WTC11 (cell line): ENCODE results near the gene DIPK2A. TPM values are rescaled to one million over a fixed set of nuclear protein-coding genes. Genes with fewer than 3 reads are reported as not detected.

ENCODE experiments used
- ATAC-seq: fragments of 200-7000 bp; cut with Tn5 transposase; 2 replicates; pipeline ENCODE4 v1.10.0; 2021; ENCODE audit warnings: mild to moderate bottlenecking, moderate library complexity
- CTCF ChIA-PET: fragments of 300-600 bp; sonication (Branson Sonifier 250); formaldehyde crosslinking; loops from one replicate; lab custom pipeline; 2021; ENCODE audit warnings: antibody characterized with exemption; lab: Charles Lee
- POLR2A ChIA-PET: fragments of 350-600 bp; sonication (Branson Sonifier 250); formaldehyde crosslinking; loops from one replicate; lab custom pipeline; 2021; ENCODE audit warnings: antibody characterized with exemption; lab: Charles Lee
- DNase-seq: peaks from one replicate; pipeline ENCODE4 v3.0.0; 2021; ENCODE audit warnings: low spot score
- H3K27ac Mint-ChIP-seq: 2 replicates; pipeline ENCODE4 v1.8.0; 2021; ENCODE audit warnings: mixed read lengths
- H3K27me3 Mint-ChIP-seq: 2 replicates; pipeline ENCODE4 v1.8.0; 2021; ENCODE audit warnings: low read depth, mild to moderate bottlenecking, moderate library complexity, mixed read lengths
- H3K36me3 Mint-ChIP-seq: 2 replicates; pipeline ENCODE4 v1.8.0; 2021; ENCODE audit warnings: mixed read lengths
- H3K4me1 Mint-ChIP-seq: 2 replicates; pipeline ENCODE4 v1.8.0; 2022; ENCODE audit warnings: mixed read lengths
- H3K4me3 Mint-ChIP-seq: 2 replicates; pipeline ENCODE4 v1.8.0; 2021; ENCODE audit warnings: mild to moderate bottlenecking, moderate library complexity, mixed read lengths
- H3K9me3 Mint-ChIP-seq: 2 replicates; pipeline ENCODE4 v1.8.0; 2021; ENCODE audit warnings: mixed read lengths
- EMX1 ChIP-seq: fragments of 250-450 bp; sonication (Bioruptor Pico); IDR thresholded peaks from 2 replicates; pipeline ENCODE4 v1.8.0; 2021; ENCODE audit warnings: mild to moderate bottlenecking
- ESRRA ChIP-seq: sonication (generic); formaldehyde crosslinking; IDR thresholded peaks from 2 replicates; pipeline ENCODE4 v1.8.1; 2022; ENCODE audit warnings: mild to moderate bottlenecking, missing genetic modification reagents, borderline replicate concordance
- FOXK1 ChIP-seq: sonication (generic); formaldehyde crosslinking; IDR thresholded peaks from 2 replicates; pipeline ENCODE4 v1.8.0; 2022; ENCODE audit warnings: mild to moderate bottlenecking, moderate library complexity, missing genetic modification reagents
- HMGA2 ChIP-seq: fragments of 250-450 bp; sonication (Bioruptor Pico); IDR thresholded peaks from 2 replicates; pipeline ENCODE4 v1.4.0; 2021; ENCODE audit warnings: mild to moderate bottlenecking, moderate library complexity
- JUN ChIP-seq: sonication (generic); formaldehyde crosslinking; IDR thresholded peaks from 2 replicates; pipeline ENCODE4 v1.8.0; 2023; ENCODE audit warnings: mild to moderate bottlenecking, missing genetic modification reagents
- KAT7 ChIP-seq: sonication (generic); formaldehyde crosslinking; IDR thresholded peaks from 2 replicates; pipeline ENCODE4 v1.8.1; 2023; ENCODE audit warnings: missing genetic modification reagents, mild to moderate bottlenecking, borderline replicate concordance
- NR2C2 ChIP-seq: sonication (generic); formaldehyde crosslinking; IDR thresholded peaks from 2 replicates; pipeline ENCODE4 v1.8.0; 2022; ENCODE audit warnings: mild to moderate bottlenecking, missing genetic modification reagents
- OVOL2 ChIP-seq: fragments of 250-450 bp; sonication (Bioruptor Pico); IDR thresholded peaks from 2 replicates; pipeline ENCODE4 v1.9.0; 2021; ENCODE audit warnings: mild to moderate bottlenecking, borderline replicate concordance
- SMAD3 ChIP-seq: sonication (generic); formaldehyde crosslinking; IDR thresholded peaks from 2 replicates; pipeline ENCODE4 v1.8.0; 2022; ENCODE audit warnings: missing genetic modification reagents, mild to moderate bottlenecking, borderline replicate concordance
- TEAD4 ChIP-seq: sonication (generic); formaldehyde crosslinking; IDR thresholded peaks from 2 replicates; pipeline ENCODE4 v1.8.0; 2022; ENCODE audit warnings: mild to moderate bottlenecking, missing genetic modification reagents
- TP53 ChIP-seq: sonication (generic); formaldehyde crosslinking; IDR thresholded peaks from 2 replicates; pipeline ENCODE4 v1.8.1; 2023; ENCODE audit warnings: mild to moderate bottlenecking, missing genetic modification reagents
- ZNF138 ChIP-seq: sonication (generic); formaldehyde crosslinking; conservative IDR thresholded peaks from 2 replicates; pipeline ENCODE4 v1.8.1; 2022; ENCODE audit warnings: mild to moderate bottlenecking, moderate library complexity, missing genetic modification reagents
- ZNF263 ChIP-seq: sonication (generic); formaldehyde crosslinking; IDR thresholded peaks from 2 replicates; pipeline ENCODE4 v1.8.1; 2022; ENCODE audit warnings: low read depth, mild to moderate bottlenecking, moderate library complexity, missing genetic modification reagents
- ZNF671 ChIP-seq: fragments of 250-450 bp; sonication (Bioruptor Pico); IDR thresholded peaks from 2 replicates; pipeline ENCODE4 v1.8.0; 2021; ENCODE audit warnings: mild to moderate bottlenecking
- total RNA-seq: library from RNA; stranded (reverse); gene quantifications from 3 replicates; pipeline ENCODE4 v1.2.3, GENCODE V29; 2021
- TF ChIP-seq, protein P1 (sequence below): sonication (generic); formaldehyde crosslinking; IDR thresholded peaks from 2 replicates; pipeline ENCODE4 v1.8.1; 2022; ENCODE audit warnings: mild to moderate bottlenecking, moderate library complexity, missing genetic modification reagents
- TF ChIP-seq, protein P2 (sequence below): sonication (generic); formaldehyde crosslinking; IDR thresholded peaks from 2 replicates; pipeline ENCODE4 v1.8.1; 2023; ENCODE audit warnings: mild to moderate bottlenecking, missing genetic modification reagents, moderate library complexity
- TF ChIP-seq, protein P3 (sequence below): sonication (generic); formaldehyde crosslinking; IDR thresholded peaks from 2 replicates; pipeline ENCODE4 v1.8.1; 2023; ENCODE audit warnings: mild to moderate bottlenecking, missing genetic modification reagents
- TF ChIP-seq, protein P4 (sequence below): sonication (generic); formaldehyde crosslinking; conservative IDR thresholded peaks from 2 replicates; pipeline ENCODE4 v1.8.1; 2023; ENCODE audit warnings: mild to moderate bottlenecking, low read depth, missing genetic modification reagents, moderate library complexity
- TF ChIP-seq, protein P5 (sequence below): sonication (generic); formaldehyde crosslinking; IDR thresholded peaks from 2 replicates; pipeline ENCODE4 v1.8.1; 2023; ENCODE audit warnings: mild to moderate bottlenecking, missing genetic modification reagents, moderate library complexity
- TF ChIP-seq, protein P6 (sequence below): sonication (generic); formaldehyde crosslinking; conservative IDR thresholded peaks from 2 replicates; pipeline ENCODE4 v1.8.1; 2022; ENCODE audit warnings: mild to moderate bottlenecking, missing genetic modification reagents

DIPK2A gene
- total RNA-seq, 1 experiment from 2014 or later, result 35.1 TPM

DNA sequence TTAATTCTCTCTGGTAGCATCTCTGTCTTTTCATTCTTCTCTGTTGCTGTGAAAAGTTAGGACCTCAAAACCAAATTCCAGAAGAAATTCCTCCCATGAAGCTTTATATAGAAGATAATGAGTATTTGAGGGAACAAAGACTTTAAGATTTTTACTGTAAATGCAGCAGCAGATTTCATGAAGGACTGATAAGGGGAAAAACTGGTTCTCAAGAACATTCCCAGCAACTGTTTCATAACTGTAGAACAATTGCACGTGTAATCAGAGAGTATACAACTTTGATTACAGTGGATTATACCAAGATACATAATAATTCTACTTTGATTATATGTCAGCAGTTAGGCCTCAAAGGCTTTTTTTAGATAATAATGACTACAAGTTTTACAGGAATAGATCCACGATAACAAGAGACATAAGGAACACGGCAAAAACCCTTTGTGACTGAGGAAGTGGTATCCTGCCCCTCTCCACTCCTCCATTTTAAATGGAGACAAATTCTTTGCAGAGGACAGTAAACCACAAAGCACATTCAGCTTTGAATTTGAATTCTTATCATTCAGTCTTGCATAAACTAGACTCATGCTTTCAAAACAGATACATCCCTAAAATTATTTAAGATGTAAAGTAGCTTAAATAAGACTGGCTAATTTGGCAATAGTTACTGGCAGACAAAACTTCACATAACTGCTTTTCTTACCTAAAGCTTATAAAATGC lies 42.9 kb upstream of the DIPK2A start (continued):
- TF ChIP-seq, protein P1, sequence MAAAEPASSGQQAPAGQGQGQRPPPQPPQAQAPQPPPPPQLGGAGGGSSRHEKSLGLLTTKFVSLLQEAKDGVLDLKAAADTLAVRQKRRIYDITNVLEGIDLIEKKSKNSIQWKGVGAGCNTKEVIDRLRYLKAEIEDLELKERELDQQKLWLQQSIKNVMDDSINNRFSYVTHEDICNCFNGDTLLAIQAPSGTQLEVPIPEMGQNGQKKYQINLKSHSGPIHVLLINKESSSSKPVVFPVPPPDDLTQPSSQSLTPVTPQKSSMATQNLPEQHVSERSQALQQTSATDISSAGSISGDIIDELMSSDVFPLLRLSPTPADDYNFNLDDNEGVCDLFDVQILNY (CRISPR knock-in tag), result no peak
- no peak for TF ChIP-seq ZNF138 (CRISPR knock-in tag)
- TF ChIP-seq, protein P2, sequence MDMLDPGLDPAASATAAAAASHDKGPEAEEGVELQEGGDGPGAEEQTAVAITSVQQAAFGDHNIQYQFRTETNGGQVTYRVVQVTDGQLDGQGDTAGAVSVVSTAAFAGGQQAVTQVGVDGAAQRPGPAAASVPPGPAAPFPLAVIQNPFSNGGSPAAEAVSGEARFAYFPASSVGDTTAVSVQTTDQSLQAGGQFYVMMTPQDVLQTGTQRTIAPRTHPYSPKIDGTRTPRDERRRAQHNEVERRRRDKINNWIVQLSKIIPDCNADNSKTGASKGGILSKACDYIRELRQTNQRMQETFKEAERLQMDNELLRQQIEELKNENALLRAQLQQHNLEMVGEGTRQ (CRISPR knock-in tag), result no peak
- TF ChIP-seq ZNF263 (CRISPR knock-in tag), result no peak

DNA sequence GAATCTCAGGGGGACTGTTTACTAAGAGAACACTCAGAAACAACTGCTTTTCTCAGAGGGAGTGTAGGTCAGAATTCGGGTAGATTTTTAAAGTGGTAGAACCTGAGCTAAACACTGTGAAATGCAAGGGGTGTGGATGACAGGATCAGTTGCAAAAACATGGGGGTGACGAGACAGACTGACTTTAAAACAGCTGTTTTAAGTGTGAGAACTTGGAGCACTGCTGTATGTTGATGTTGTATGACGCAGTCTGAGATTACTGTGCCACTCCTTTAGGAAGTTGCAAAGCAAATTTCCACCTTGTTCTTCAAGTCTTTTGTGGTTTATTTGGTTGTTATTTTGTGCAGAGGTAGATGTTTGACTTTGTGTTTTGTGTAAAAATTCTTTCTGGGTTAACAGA lies 36.8 kb upstream of the DIPK2A start:
- H3K27ac Mint-ChIP-seq, result no peak overlapping the region
- no peak for DNase-seq
- no peaks in the 10 kb centered on the region for H3K4me1 Mint-ChIP-seq
- H3K9me3 Mint-ChIP-seq, result peaks cover 11% of the 10 kb centered on the region
- POLR2A ChIA-PET, result no interaction called here
- H3K27me3 Mint-ChIP-seq, result no peaks in the 10 kb centered on the region
- no peaks in the 10 kb centered on the region for H3K36me3 Mint-ChIP-seq
- no peak for TF ChIP-seq JUN (CRISPR knock-in tag)
- TF ChIP-seq, protein P3, sequence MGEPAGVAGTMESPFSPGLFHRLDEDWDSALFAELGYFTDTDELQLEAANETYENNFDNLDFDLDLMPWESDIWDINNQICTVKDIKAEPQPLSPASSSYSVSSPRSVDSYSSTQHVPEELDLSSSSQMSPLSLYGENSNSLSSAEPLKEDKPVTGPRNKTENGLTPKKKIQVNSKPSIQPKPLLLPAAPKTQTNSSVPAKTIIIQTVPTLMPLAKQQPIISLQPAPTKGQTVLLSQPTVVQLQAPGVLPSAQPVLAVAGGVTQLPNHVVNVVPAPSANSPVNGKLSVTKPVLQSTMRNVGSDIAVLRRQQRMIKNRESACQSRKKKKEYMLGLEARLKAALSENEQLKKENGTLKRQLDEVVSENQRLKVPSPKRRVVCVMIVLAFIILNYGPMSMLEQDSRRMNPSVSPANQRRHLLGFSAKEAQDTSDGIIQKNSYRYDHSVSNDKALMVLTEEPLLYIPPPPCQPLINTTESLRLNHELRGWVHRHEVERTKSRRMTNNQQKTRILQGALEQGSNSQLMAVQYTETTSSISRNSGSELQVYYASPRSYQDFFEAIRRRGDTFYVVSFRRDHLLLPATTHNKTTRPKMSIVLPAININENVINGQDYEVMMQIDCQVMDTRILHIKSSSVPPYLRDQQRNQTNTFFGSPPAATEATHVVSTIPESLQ (CRISPR knock-in tag), result no peak
- no peak for TF ChIP-seq KAT7 (CRISPR knock-in tag)
- no peak for TF ChIP-seq NR2C2 (CRISPR knock-in tag)
- no peak for TF ChIP-seq TEAD4 (CRISPR knock-in tag)
- TF ChIP-seq FOXK1 (CRISPR knock-in tag), result no peak
- TF ChIP-seq EMX1 (CRISPR knock-in tag), result no peak
- no peak for TF ChIP-seq TP53 (CRISPR knock-in tag)
- TF ChIP-seq, protein P4, sequence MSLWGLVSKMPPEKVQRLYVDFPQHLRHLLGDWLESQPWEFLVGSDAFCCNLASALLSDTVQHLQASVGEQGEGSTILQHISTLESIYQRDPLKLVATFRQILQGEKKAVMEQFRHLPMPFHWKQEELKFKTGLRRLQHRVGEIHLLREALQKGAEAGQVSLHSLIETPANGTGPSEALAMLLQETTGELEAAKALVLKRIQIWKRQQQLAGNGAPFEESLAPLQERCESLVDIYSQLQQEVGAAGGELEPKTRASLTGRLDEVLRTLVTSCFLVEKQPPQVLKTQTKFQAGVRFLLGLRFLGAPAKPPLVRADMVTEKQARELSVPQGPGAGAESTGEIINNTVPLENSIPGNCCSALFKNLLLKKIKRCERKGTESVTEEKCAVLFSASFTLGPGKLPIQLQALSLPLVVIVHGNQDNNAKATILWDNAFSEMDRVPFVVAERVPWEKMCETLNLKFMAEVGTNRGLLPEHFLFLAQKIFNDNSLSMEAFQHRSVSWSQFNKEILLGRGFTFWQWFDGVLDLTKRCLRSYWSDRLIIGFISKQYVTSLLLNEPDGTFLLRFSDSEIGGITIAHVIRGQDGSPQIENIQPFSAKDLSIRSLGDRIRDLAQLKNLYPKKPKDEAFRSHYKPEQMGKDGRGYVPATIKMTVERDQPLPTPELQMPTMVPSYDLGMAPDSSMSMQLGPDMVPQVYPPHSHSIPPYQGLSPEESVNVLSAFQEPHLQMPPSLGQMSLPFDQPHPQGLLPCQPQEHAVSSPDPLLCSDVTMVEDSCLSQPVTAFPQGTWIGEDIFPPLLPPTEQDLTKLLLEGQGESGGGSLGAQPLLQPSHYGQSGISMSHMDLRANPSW (CRISPR knock-in tag), result no peak
- TF ChIP-seq OVOL2 (CRISPR knock-in tag), result no peak
- no peak for TF ChIP-seq ESRRA (CRISPR knock-in tag)
- TF ChIP-seq, protein P5, sequence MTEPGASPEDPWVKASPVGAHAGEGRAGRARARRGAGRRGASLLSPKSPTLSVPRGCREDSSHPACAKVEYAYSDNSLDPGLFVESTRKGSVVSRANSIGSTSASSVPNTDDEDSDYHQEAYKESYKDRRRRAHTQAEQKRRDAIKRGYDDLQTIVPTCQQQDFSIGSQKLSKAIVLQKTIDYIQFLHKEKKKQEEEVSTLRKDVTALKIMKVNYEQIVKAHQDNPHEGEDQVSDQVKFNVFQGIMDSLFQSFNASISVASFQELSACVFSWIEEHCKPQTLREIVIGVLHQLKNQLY (CRISPR knock-in tag), result no peak
- TF ChIP-seq ZNF671 (CRISPR knock-in tag), result no peak
- no peak for TF ChIP-seq HMGA2 (CRISPR knock-in tag)
- no peak for TF ChIP-seq SMAD3 (CRISPR knock-in tag)
- TF ChIP-seq, protein P6, sequence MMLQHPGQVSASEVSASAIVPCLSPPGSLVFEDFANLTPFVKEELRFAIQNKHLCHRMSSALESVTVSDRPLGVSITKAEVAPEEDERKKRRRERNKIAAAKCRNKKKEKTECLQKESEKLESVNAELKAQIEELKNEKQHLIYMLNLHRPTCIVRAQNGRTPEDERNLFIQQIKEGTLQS, result no peak
- TF ChIP-seq, all 79 proteins: peak for 0
- H3K4me3 Mint-ChIP-seq, result no peak overlapping the region
- CTCF ChIA-PET, result no interaction called here
- no peak for ATAC-seq
